Astrocyte (in vitro differentiated cells and primary cell): Measurements from ENCODE around the gene FAM81B.

Experiments used
- EZH2 ChIP-seq: IDR thresholded peaks from 2 replicates; pipeline ENCODE4 v1.6.1; 2012; ENCODE audit warnings: mild to moderate bottlenecking, low read length, inconsistent platforms; ENCODE audit not compliant: insufficient read depth
- TF ChIP-seq, protein P1 (sequence below): IDR thresholded peaks from 2 replicates; pipeline ENCODE4 v1.5.1; 2011; ENCODE audit warnings: low read depth, mild to moderate bottlenecking, inconsistent platforms, low read length, moderate library complexity; ENCODE audit not compliant: insufficient read depth

DNA sequence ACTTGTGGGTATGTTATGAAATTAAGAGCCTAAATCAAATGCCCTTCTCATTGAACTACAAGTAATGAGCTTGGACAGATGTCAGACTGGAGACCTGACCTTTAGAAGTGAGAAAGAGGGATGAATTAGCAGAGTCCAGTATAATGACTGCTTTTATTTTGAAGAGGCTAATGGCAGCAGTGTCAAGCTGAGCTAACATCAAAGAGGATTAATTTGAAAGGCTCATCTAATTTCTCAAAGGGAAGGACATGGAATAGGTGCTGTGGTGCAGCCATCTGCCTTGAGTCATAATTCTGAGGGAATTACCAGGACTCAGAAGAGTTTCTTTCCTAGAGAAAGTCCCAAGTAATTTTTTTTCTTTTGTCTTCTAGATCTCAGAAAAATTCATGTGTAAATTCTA, 57.6 kb downstream of the FAM81B start:
- TF ChIP-seq, protein P1, sequence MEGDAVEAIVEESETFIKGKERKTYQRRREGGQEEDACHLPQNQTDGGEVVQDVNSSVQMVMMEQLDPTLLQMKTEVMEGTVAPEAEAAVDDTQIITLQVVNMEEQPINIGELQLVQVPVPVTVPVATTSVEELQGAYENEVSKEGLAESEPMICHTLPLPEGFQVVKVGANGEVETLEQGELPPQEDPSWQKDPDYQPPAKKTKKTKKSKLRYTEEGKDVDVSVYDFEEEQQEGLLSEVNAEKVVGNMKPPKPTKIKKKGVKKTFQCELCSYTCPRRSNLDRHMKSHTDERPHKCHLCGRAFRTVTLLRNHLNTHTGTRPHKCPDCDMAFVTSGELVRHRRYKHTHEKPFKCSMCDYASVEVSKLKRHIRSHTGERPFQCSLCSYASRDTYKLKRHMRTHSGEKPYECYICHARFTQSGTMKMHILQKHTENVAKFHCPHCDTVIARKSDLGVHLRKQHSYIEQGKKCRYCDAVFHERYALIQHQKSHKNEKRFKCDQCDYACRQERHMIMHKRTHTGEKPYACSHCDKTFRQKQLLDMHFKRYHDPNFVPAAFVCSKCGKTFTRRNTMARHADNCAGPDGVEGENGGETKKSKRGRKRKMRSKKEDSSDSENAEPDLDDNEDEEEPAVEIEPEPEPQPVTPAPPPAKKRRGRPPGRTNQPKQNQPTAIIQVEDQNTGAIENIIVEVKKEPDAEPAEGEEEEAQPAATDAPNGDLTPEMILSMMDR = no peak
- TF ChIP-seq EZH2 = no peak
